ENCODE data around the gene TAOK3. TPM values are rescaled to one million over a fixed set of nuclear protein-coding genes. Genes with fewer than 3 reads are reported as not detected.
"Not testable (repeated sequence)": the region's sequence is repeated elsewhere in the genome, so short reads cannot be mapped to it uniquely, and the experiment has no call there.

The TAOK3 gene
- total RNA-seq, 1 donor from 2014 or later = 18.3 TPM

GRCh38 chr12:118287728-118288127 is 85.0 kb downstream of the TAOK3 start:
- H3K4me3 Mint-ChIP-seq (ENCODE audit: unreplicated experiment) = no peak overlapping the region
- H3K9me3 Mint-ChIP-seq (ENCODE audit: low read depth) = no peaks in the 10 kb centered on the region
- TF ChIP-seq CTCF (IDR thresholded peaks at IDR 0.05) = no peak
- no peak for DNase-seq (ENCODE audit: low spot score)
- H3K27me3 Mint-ChIP-seq (ENCODE audit: low read depth) = no peaks in the 10 kb centered on the region
- H3K36me3 Mint-ChIP-seq (ENCODE audit: low read depth) = no peaks in the 10 kb centered on the region
- peaks cover 2% of the 10 kb centered on the region for H3K4me1 Mint-ChIP-seq (ENCODE audit: low read depth)
- H3K27ac Mint-ChIP-seq (ENCODE audit: unreplicated experiment) = no peak overlapping the region

GRCh38 chr12:118282767-118283166 is 89.9 kb downstream of the TAOK3 start:
- no peak for TF ChIP-seq CTCF (IDR thresholded peaks at IDR 0.05)
- Mint-ChIP-seq H3K4me1 (ENCODE audit: low read depth) (no peaks in the 10 kb centered on the region), H3K9me3 (ENCODE audit: low read depth) (peaks cover 3% of the 10 kb centered on the region), H3K36me3 (ENCODE audit: low read depth) (peaks cover 2% of the 10 kb centered on the region), H3K27ac (ENCODE audit: unreplicated experiment) (peak overlapping the region; percentile 23), H3K4me3 (ENCODE audit: unreplicated experiment) (no peak overlapping the region), H3K27me3 (ENCODE audit: low read depth) (no peaks in the 10 kb centered on the region)
- DNase-seq (ENCODE audit: low spot score) = no peak

- H3K36me3 Mint-ChIP-seq (ENCODE audit: low read depth); DNase-seq (ENCODE audit: low spot score); H3K4me3 Mint-ChIP-seq (ENCODE audit: unreplicated experiment); H3K27me3 Mint-ChIP-seq (ENCODE audit: low read depth); H3K9me3 Mint-ChIP-seq (ENCODE audit: low read depth); H3K27ac Mint-ChIP-seq (ENCODE audit: unreplicated experiment); H3K4me1 Mint-ChIP-seq (ENCODE audit: low read depth): not testable (repeated sequence)
Observed at GRCh38 chr12:118278288-118278687, 94.4 kb downstream of the TAOK3 start.

- DNase-seq (ENCODE audit: low spot score) = no peak
- Mint-ChIP-seq H3K36me3 (ENCODE audit: low read depth) (peaks cover 2% of the 10 kb centered on the region), H3K9me3 (ENCODE audit: low read depth) (peaks cover 3% of the 10 kb centered on the region), H3K4me3 (ENCODE audit: unreplicated experiment) (no peak overlapping the region), H3K27ac (ENCODE audit: unreplicated experiment) (no peak overlapping the region), H3K4me1 (ENCODE audit: low read depth) (peaks cover 12% of the 10 kb centered on the region), H3K27me3 (ENCODE audit: low read depth) (no peaks in the 10 kb centered on the region)
- TF ChIP-seq CTCF (IDR thresholded peaks at IDR 0.05) = no peak
Observed at GRCh38 chr12:118274066-118274465, 98.6 kb downstream of the TAOK3 start.

GRCh38 chr12:118271770-118272417 is 100.8 kb downstream of the TAOK3 start:
- Mint-ChIP-seq H3K27ac (ENCODE audit: unreplicated experiment) (peak overlapping the region; percentile 36), H3K36me3 (ENCODE audit: low read depth) (no peaks in the 10 kb centered on the region), H3K9me3 (ENCODE audit: low read depth) (no peaks in the 10 kb centered on the region), H3K4me1 (ENCODE audit: low read depth) (peaks cover 12% of the 10 kb centered on the region), H3K4me3 (ENCODE audit: unreplicated experiment) (no peak overlapping the region), H3K27me3 (ENCODE audit: low read depth) (no peaks in the 10 kb centered on the region)
- no peak for DNase-seq (ENCODE audit: low spot score)
- no peak for TF ChIP-seq CTCF (IDR thresholded peaks at IDR 0.05)

GRCh38 chr12:118271183-118271582 is 101.5 kb downstream of the TAOK3 start:
- Mint-ChIP-seq H3K4me3 (ENCODE audit: unreplicated experiment) (no peak overlapping the region), H3K27ac (ENCODE audit: unreplicated experiment) (no peak overlapping the region), H3K9me3 (ENCODE audit: low read depth) (no peaks in the 10 kb centered on the region), H3K36me3 (ENCODE audit: low read depth) (no peaks in the 10 kb centered on the region), H3K27me3 (ENCODE audit: low read depth) (no peaks in the 10 kb centered on the region), H3K4me1 (ENCODE audit: low read depth) (peaks cover 12% of the 10 kb centered on the region)
- TF ChIP-seq CTCF (IDR thresholded peaks at IDR 0.05) = no peak
- DNase-seq (ENCODE audit: low spot score) = no peak
